Measurements from ENCODE around the gene BANK1. TPM values are rescaled to one million over a fixed set of nuclear protein-coding genes. Genes with fewer than 3 reads are reported as not detected.

Gene BANK1
- total RNA-seq, 1 experiment from 2014 or later = 2.4 TPM

- H3K9me2 ChIP-seq (ENCODE audit: insufficient read depth) = no peaks in the 10 kb centered on the region
- no peaks in the 10 kb centered on the region for H3K27me3 ChIP-seq (ENCODE audit: insufficient read depth, low read length)
- H3K27ac ChIP-seq (ENCODE audit: low read depth, low read length) = no peak overlapping the region
- no peak for DNase-seq (ENCODE audit: low read depth, low spot score)
- peaks cover 6 to 23% of the 10 kb centered on the region in 2 experiments; a peak in 3 of 4 replicates for H3K4me1 ChIP-seq (ENCODE audit: control insufficient read depth in 1 of 2, insufficient read depth in 2 of 2, low read length in 2 of 2)
- no TSS peak for BruUV-seq (replicated peaks)
- H3K4me3 ChIP-seq (replicated peaks in 1 of 2; ENCODE audit: low read depth in 1 of 2, low read length in 2 of 2) = no peak overlapping the region
- no peaks in the 10 kb centered on the region for H3K79me2 ChIP-seq (ENCODE audit: insufficient read depth, low read length)
- no peak for ATAC-seq
- H4K20me1 ChIP-seq (ENCODE audit: insufficient read depth) = no peaks in the 10 kb centered on the region
- TF ChIP-seq CEBPB (IDR thresholded peaks at IDR 0.05; ENCODE audit: low read depth) = no peak
- TF ChIP-seq POLR2AphosphoS5 (IDR thresholded peaks at IDR 0.05; ENCODE audit: low read depth, low read length) = no peak
- no peak for TF ChIP-seq FOSL1 (IDR thresholded peaks at IDR 0.05; ENCODE audit: low read depth)
- TF ChIP-seq ZNF274 (IDR thresholded peaks at IDR 0.05; ENCODE audit: low read depth, low read length) = no peak
- TF ChIP-seq POLR2A (IDR thresholded peaks at IDR 0.05; ENCODE audit: borderline replicate concordance, extremely low read depth, insufficient read depth, insufficient read length) = no peak
- no peaks in the 10 kb centered on the region for H3K9me3 ChIP-seq (ENCODE audit: control insufficient read depth in 1 of 2, insufficient read depth in 1 of 2, low read depth in 1 of 2, low read length in 2 of 2)
- no peak overlapping the region for H3K9ac ChIP-seq (ENCODE audit: low read length)
- H3K4me2 ChIP-seq (ENCODE audit: low read length) = no peak overlapping the region
- H2AFZ ChIP-seq (ENCODE audit: low read depth, low read length, poor library complexity, severe bottlenecking) = no peak overlapping the region
- no peaks in the 10 kb centered on the region for H3K36me3 ChIP-seq (ENCODE audit: control insufficient read depth in 1 of 2, insufficient read depth in 2 of 2, low read length in 2 of 2)
- intact Hi-C loops (cut with micrococcal nuclease) = no loop called here
- ChIA-PET POLR2A (no interaction called here), CTCF (no interaction called here), RAD21 (ENCODE audit: low non-redundant PET in 1 of 2, low total read pairs in 2 of 2, uncharacterized antibody in 2 of 2, unreplicated experiment in 2 of 2) (no interaction called here)
Observed at GRCh38 chr4:101958547-101958946, 168.0 kb downstream of the BANK1 start.

DNA sequence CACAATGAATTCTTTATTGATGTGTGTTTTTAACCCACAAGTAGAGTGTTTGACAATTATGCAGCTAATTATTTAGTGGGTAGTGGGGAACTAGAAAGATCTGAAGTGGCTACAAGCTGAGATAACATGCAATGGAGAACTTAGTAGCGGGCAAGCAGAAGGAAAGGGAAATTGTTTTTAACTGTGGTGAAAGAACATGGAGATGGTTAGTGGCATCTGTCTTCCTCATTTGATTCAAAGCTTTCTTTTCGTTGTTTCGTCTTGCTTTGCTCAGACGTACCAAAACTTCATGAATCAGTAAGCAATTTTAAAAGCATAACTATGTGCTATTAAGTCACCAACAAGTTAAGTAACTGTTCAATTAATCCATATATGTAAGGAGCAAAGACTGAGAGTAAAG lies 169.9 kb downstream of the BANK1 start:
- Histone ChIP-seq H3K4me3 (replicated peaks in 1 of 2; ENCODE audit: low read depth in 1 of 2, low read length in 2 of 2) (no peak overlapping the region), H3K27me3 (ENCODE audit: insufficient read depth, low read length) (no peaks in the 10 kb centered on the region), H3K27ac (ENCODE audit: low read depth, low read length) (no peak overlapping the region), H3K9me2 (ENCODE audit: insufficient read depth) (no peaks in the 10 kb centered on the region), H3K9me3 (ENCODE audit: control insufficient read depth in 1 of 2, insufficient read depth in 1 of 2, low read depth in 1 of 2, low read length in 2 of 2) (no peaks in the 10 kb centered on the region), H3K36me3 (ENCODE audit: control insufficient read depth in 1 of 2, insufficient read depth in 2 of 2, low read length in 2 of 2) (no peaks in the 10 kb centered on the region), H3K79me2 (ENCODE audit: insufficient read depth, low read length) (no peaks in the 10 kb centered on the region), H3K9ac (ENCODE audit: low read length) (no peak overlapping the region), H3K4me2 (ENCODE audit: low read length) (no peak overlapping the region), H4K20me1 (ENCODE audit: insufficient read depth) (no peaks in the 10 kb centered on the region), H3K4me1 (ENCODE audit: control insufficient read depth in 1 of 2, insufficient read depth in 2 of 2, low read length in 2 of 2) (peaks cover 0 to 8% of the 10 kb centered on the region in 2 experiments; a peak in 1 of 4 replicates), H2AFZ (ENCODE audit: low read depth, low read length, poor library complexity, severe bottlenecking) (peak overlapping the region; percentile 56)
- CTCF ChIA-PET = no interaction called here
- no TSS peak for BruUV-seq (replicated peaks)
- TF ChIP-seq POLR2AphosphoS5 (IDR thresholded peaks at IDR 0.05; ENCODE audit: low read depth, low read length) (no peak), CEBPB (IDR thresholded peaks at IDR 0.05; ENCODE audit: low read depth) (no peak), EGR1 (IDR thresholded peaks at IDR 0.05; ENCODE audit: low read depth) (no peak), CTCF (IDR thresholded peaks at IDR 0.05 in 2 of 3, conservative IDR thresholded peaks at IDR 0.05 in 1 of 3; ENCODE audit: borderline replicate concordance in 1 of 3, insufficient read depth in 1 of 3, low read depth in 2 of 3, low read length in 2 of 3) (no peak), SP1 (IDR thresholded peaks at IDR 0.05; ENCODE audit: low read depth) (no peak), EZH2phosphoT487 (IDR thresholded peaks at IDR 0.05; ENCODE audit: borderline replicate concordance) (no peak), JUND (IDR thresholded peaks at IDR 0.05) (no peak), EZH2 (IDR thresholded peaks at IDR 0.05) (no peak), YY1 (IDR thresholded peaks at IDR 0.05; ENCODE audit: extremely low read depth, insufficient replicate concordance, low read depth, low read length) (no peak), ZFX (IDR thresholded peaks at IDR 0.05) (no peak), SIN3A (IDR thresholded peaks at IDR 0.05; ENCODE audit: low read depth) (no peak), ZBTB33 (IDR thresholded peaks at IDR 0.05; ENCODE audit: extremely low read depth, insufficient replicate concordance, low read length) (no peak)
- POLR2A ChIA-PET = no interaction called here
- intact Hi-C loops (cut with micrococcal nuclease) = no loop called here
- ATAC-seq (no peak), DNase-seq (ENCODE audit: low read depth, low spot score) (no peak)
- RAD21 ChIA-PET (ENCODE audit: low non-redundant PET in 1 of 2, low total read pairs in 2 of 2, uncharacterized antibody in 2 of 2, unreplicated experiment in 2 of 2) = no interaction called here

All from HCT116 (cell line).